ENCODE results near the gene VSTM2B.

VSTM2B gene

DNA sequence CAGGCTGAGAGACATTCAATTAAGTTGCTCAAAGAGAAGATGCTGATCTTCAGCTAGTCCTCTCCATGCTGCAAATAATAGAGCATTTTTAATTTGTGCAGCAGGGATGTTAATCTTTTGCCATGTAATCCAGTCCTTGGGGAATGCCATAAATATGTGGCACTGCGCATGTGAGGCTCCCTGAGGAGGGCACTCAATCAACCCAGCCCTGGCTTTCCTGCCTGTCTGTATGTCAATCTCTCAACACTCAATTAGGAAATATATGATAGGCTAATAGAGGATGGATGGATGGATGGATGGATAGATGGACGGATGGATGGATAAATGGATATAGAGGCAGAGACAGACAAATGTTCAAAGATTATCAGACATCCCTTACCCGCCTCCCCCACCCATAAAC lies 48.7 kb downstream of the VSTM2B start:
- no peak overlapping the region for H2AFZ ChIP-seq (ENCODE audit: low read length)
- H3K4me3 ChIP-seq (ENCODE audit: low read depth, low read length, poor library complexity, severe bottlenecking): no peak overlapping the region
- no peaks in the 10 kb centered on the region for H4K20me1 ChIP-seq (ENCODE audit: insufficient read depth, low read length)
- peaks cover 4% of the 10 kb centered on the region; the same call in 1 of the 2 replicates for H3K27me3 ChIP-seq (ENCODE audit: insufficient read depth, low read length)
- no peaks in the 10 kb centered on the region for H3K9me2 ChIP-seq (ENCODE audit: low read depth, low read length)
- H3K4me2 ChIP-seq (ENCODE audit: low read length): no peak overlapping the region
- no peak overlapping the region for H3K27ac ChIP-seq (ENCODE audit: low read depth, low read length, poor library complexity, severe bottlenecking)
- no peaks in the 10 kb centered on the region for H3K9me3 ChIP-seq (ENCODE audit: low read length)
- H3K36me3 ChIP-seq (ENCODE audit: insufficient read depth, low read length): no peaks in the 10 kb centered on the region
- TF ChIP-seq, protein P1, sequence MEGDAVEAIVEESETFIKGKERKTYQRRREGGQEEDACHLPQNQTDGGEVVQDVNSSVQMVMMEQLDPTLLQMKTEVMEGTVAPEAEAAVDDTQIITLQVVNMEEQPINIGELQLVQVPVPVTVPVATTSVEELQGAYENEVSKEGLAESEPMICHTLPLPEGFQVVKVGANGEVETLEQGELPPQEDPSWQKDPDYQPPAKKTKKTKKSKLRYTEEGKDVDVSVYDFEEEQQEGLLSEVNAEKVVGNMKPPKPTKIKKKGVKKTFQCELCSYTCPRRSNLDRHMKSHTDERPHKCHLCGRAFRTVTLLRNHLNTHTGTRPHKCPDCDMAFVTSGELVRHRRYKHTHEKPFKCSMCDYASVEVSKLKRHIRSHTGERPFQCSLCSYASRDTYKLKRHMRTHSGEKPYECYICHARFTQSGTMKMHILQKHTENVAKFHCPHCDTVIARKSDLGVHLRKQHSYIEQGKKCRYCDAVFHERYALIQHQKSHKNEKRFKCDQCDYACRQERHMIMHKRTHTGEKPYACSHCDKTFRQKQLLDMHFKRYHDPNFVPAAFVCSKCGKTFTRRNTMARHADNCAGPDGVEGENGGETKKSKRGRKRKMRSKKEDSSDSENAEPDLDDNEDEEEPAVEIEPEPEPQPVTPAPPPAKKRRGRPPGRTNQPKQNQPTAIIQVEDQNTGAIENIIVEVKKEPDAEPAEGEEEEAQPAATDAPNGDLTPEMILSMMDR (IDR thresholded peaks at IDR 0.05; ENCODE audit: low read length): no peak
- TF ChIP-seq EZH2 (IDR thresholded peaks at IDR 0.05; ENCODE audit: borderline replicate concordance, low read length): no peak
- H3K79me2 ChIP-seq (ENCODE audit: insufficient read depth, low read length): no peaks in the 10 kb centered on the region
- no peaks in the 10 kb centered on the region for H3K4me1 ChIP-seq (ENCODE audit: insufficient read depth, low read length, severe bottlenecking)
- H3K9ac ChIP-seq (ENCODE audit: low read length): no peak overlapping the region
- no peaks in the 10 kb centered on the region for H3F3A ChIP-seq (ENCODE audit: insufficient read depth, low read length)

DNA sequence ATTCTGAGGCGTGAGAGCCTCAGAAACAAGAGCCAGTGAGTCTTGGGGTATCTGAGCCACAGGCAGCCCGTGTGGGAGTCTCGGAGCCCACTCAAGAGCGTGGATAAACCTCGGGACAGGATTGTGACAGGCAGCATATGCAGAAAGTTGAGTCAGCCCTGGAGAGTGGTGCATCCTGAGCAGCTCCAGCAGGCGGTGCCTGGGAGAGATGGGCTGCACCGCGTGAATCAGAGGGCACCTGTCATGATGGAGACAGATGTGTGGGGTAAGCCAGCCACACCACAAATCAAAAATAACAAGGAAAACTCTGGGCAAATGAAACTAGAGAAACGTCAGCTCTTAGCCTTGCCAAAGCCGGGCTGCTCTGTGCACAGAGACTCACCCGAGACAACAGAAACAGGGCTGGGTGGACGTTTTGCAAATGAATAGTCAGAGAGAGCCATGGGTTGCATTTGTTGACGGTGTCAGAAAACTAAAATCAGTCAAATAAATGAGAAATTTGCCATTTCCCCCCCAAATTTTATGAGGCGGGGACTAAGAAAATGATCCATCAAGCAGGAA lies 50.3 kb downstream of the VSTM2B start:
- H3K27ac ChIP-seq (ENCODE audit: low read depth, low read length, poor library complexity, severe bottlenecking): no peak overlapping the region
- H3K27me3 ChIP-seq (ENCODE audit: insufficient read depth, low read length): peaks cover 4% of the 10 kb centered on the region; the same call in 1 of the 2 replicates
- no peak overlapping the region for H3K9ac ChIP-seq (ENCODE audit: low read length)
- H3K4me1 ChIP-seq (ENCODE audit: insufficient read depth, low read length, severe bottlenecking): no peaks in the 10 kb centered on the region
- H2AFZ ChIP-seq (ENCODE audit: low read length): no peak overlapping the region
- H3K4me3 ChIP-seq (ENCODE audit: low read depth, low read length, poor library complexity, severe bottlenecking): no peak overlapping the region
- H3K4me2 ChIP-seq (ENCODE audit: low read length): no peak overlapping the region
- H3F3A ChIP-seq (ENCODE audit: insufficient read depth, low read length): no peaks in the 10 kb centered on the region
- H3K36me3 ChIP-seq (ENCODE audit: insufficient read depth, low read length): no peaks in the 10 kb centered on the region
- H4K20me1 ChIP-seq (ENCODE audit: insufficient read depth, low read length): no peaks in the 10 kb centered on the region
- H3K9me2 ChIP-seq (ENCODE audit: low read depth, low read length): no peaks in the 10 kb centered on the region
- TF ChIP-seq, protein P1 (IDR thresholded peaks at IDR 0.05; ENCODE audit: low read length): no peak
- no peak for TF ChIP-seq EZH2 (IDR thresholded peaks at IDR 0.05; ENCODE audit: borderline replicate concordance, low read length)
- no peaks in the 10 kb centered on the region for H3K9me3 ChIP-seq (ENCODE audit: low read length)
- no peaks in the 10 kb centered on the region for H3K79me2 ChIP-seq (ENCODE audit: insufficient read depth, low read length)

DNA sequence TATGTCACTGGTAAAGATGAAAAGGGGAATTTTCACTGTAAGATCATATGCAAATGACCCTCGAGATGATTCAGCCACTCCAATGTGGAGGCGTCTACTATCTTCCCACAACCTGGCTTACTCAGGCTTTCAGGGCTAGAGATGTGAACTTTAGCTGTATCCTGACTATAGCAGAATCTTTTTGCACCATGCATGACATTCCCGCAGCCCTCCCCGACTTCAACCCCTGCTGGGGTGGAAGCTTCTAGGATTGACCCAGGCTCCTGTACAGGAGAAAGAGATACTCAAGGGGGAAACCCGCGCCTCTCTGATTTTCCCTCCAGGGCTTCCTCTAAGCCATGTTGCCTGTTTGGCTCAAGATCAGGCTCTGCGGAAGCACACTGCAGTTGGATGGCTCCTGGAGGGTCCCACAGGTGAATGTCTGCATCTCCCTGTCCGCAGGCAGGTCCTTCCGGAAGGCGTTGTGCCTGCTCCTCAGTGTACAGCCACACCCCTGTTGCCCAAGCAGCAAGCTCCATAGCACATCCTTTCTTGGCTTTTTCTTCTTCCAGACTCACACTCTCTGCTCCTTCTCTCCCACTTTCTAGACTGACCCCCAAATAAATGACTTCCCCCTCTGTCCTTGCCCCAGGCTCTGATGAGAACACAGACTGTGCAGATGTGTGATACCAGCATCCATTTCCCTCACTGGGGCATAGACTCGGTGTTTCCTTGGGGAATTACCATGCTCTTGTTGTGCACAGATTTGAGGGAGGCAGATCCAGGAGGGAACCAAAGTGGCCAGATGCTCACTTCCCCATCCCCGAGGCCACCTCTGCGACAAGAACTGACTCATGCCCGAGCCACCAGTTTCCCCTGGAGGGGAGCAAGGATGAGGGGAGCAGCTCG lies 51.2 kb downstream of the VSTM2B start:
- Histone ChIP-seq H2AFZ (ENCODE audit: low read length) (no peak overlapping the region), H3K79me2 (ENCODE audit: insufficient read depth, low read length) (no peaks in the 10 kb centered on the region), H3K9me3 (ENCODE audit: low read length) (no peaks in the 10 kb centered on the region), H3K27me3 (ENCODE audit: insufficient read depth, low read length) (no peaks in the 10 kb centered on the region; the same call in 1 of the 2 replicates), H3K4me3 (ENCODE audit: low read depth, low read length, poor library complexity, severe bottlenecking) (no peak overlapping the region), H3K4me2 (ENCODE audit: low read length) (no peak overlapping the region), H3K4me1 (ENCODE audit: insufficient read depth, low read length, severe bottlenecking) (no peaks in the 10 kb centered on the region), H3F3A (ENCODE audit: insufficient read depth, low read length) (no peaks in the 10 kb centered on the region), H4K20me1 (ENCODE audit: insufficient read depth, low read length) (no peaks in the 10 kb centered on the region), H3K27ac (ENCODE audit: low read depth, low read length, poor library complexity, severe bottlenecking) (no peak overlapping the region), H3K36me3 (ENCODE audit: insufficient read depth, low read length) (no peaks in the 10 kb centered on the region), H3K9ac (ENCODE audit: low read length) (no peak overlapping the region), H3K9me2 (ENCODE audit: low read depth, low read length) (no peaks in the 10 kb centered on the region)
- TF ChIP-seq EZH2 (IDR thresholded peaks at IDR 0.05; ENCODE audit: borderline replicate concordance, low read length): no peak
- TF ChIP-seq, protein P1 (IDR thresholded peaks at IDR 0.05; ENCODE audit: low read length): no peak

Data from OCI-LY1 (cell line).